Effector memory CD4-positive, alpha-beta T cell (primary cell): ENCODE results near the gene FBLN2.

Source experiments
- DNase-seq, 3 donors: peaks; one replicate each; pipeline ENCODE4 v3.0.0-alpha.2; 2020
- H3K27ac ChIP-seq: 2 replicates; pipeline ENCODE4 v1.7.0; 2013; ENCODE audit warnings: mild to moderate bottlenecking, low read length, moderate library complexity; ENCODE audit not compliant: insufficient read depth, poor library complexity, severe bottlenecking
- H3K27me3 ChIP-seq: replicated peaks from 2 replicates; pipeline ENCODE4 v1.7.0; 2013; ENCODE audit warnings: mild to moderate bottlenecking, low read length; ENCODE audit not compliant: insufficient read depth, control insufficient read depth, poor library complexity, severe bottlenecking
- H3K36me3 ChIP-seq: 2 replicates; pipeline ENCODE4 v1.7.0; 2013; ENCODE audit warnings: mild to moderate bottlenecking, low read length, moderate library complexity; ENCODE audit not compliant: control insufficient read depth, insufficient read depth
- H3K4me1 ChIP-seq: 2 replicates; pipeline ENCODE4 v1.7.0; 2013; ENCODE audit warnings: low read length, mild to moderate bottlenecking; ENCODE audit not compliant: control insufficient read depth, insufficient read depth, poor library complexity, severe bottlenecking
- H3K4me3 ChIP-seq: 2 replicates; pipeline ENCODE4 v1.7.0; 2013; ENCODE audit warnings: low read length, low read depth, mild to moderate bottlenecking; ENCODE audit not compliant: insufficient read depth, poor library complexity, severe bottlenecking
- H3K9me3 ChIP-seq: 2 replicates; pipeline ENCODE4 v1.7.0; 2013; ENCODE audit warnings: mild to moderate bottlenecking, low read length, moderate library complexity; ENCODE audit not compliant: control insufficient read depth

FBLN2 gene

GRCh38 chr3:13505147-13506130 lies 43.5 kb upstream of the FBLN2 start:
- Histone ChIP-seq H3K4me3 (no peak overlapping the region), H3K36me3 (no peaks in the 10 kb centered on the region), H3K9me3 (no peaks in the 10 kb centered on the region), H3K27ac (no peak overlapping the region), H3K4me1 (no peaks in the 10 kb centered on the region), H3K27me3 (no peaks in the 10 kb centered on the region)
- DNase-seq = no peak

- Histone ChIP-seq H3K36me3 (no peaks in the 10 kb centered on the region), H3K4me1 (no peaks in the 10 kb centered on the region), H3K27ac (no peak overlapping the region), H3K4me3 (no peak overlapping the region), H3K27me3 (no peaks in the 10 kb centered on the region), H3K9me3 (no peaks in the 10 kb centered on the region)
- no peak for DNase-seq
Observed at GRCh38 chr3:13506239-13506638, 42.7 kb upstream of the FBLN2 start.

GRCh38 chr3:13506680-13507079 lies 42.2 kb upstream of the FBLN2 start:
- Histone ChIP-seq H3K4me1 (no peaks in the 10 kb centered on the region), H3K36me3 (no peaks in the 10 kb centered on the region), H3K27me3 (no peaks in the 10 kb centered on the region), H3K27ac (no peak overlapping the region), H3K4me3 (no peak overlapping the region), H3K9me3 (no peaks in the 10 kb centered on the region)
- no peak for DNase-seq

- no peaks in the 10 kb centered on the region for H3K27me3 ChIP-seq
- no peak for DNase-seq
- no peaks in the 10 kb centered on the region for H3K36me3 ChIP-seq
- no peaks in the 10 kb centered on the region for H3K9me3 ChIP-seq
- H3K4me3 ChIP-seq = no peak overlapping the region
- H3K4me1 ChIP-seq = no peaks in the 10 kb centered on the region
- no peak overlapping the region for H3K27ac ChIP-seq
Observed at GRCh38 chr3:13507247-13507569, 41.7 kb upstream of the FBLN2 start.

GRCh38 chr3:13507570-13508339 lies 41.2 kb upstream of the FBLN2 start:
- DNase-seq = no peak
- no peak overlapping the region for H3K4me3 ChIP-seq
- H3K36me3 ChIP-seq = no peaks in the 10 kb centered on the region
- H3K27me3 ChIP-seq = no peaks in the 10 kb centered on the region
- no peaks in the 10 kb centered on the region for H3K9me3 ChIP-seq
- no peaks in the 10 kb centered on the region for H3K4me1 ChIP-seq
- H3K27ac ChIP-seq = no peak overlapping the region

- no peaks in the 10 kb centered on the region for H3K27me3 ChIP-seq
- H3K27ac ChIP-seq = no peak overlapping the region
- H3K36me3 ChIP-seq = no peaks in the 10 kb centered on the region
- DNase-seq = no peak
- H3K4me1 ChIP-seq = no peaks in the 10 kb centered on the region
- H3K9me3 ChIP-seq = no peaks in the 10 kb centered on the region
- no peak overlapping the region for H3K4me3 ChIP-seq
Observed at GRCh38 chr3:13508496-13508895, 40.4 kb upstream of the FBLN2 start.

GRCh38 chr3:13509059-13509815 lies 39.7 kb upstream of the FBLN2 start:
- DNase-seq = no peak
- Histone ChIP-seq H3K27ac (no peak overlapping the region), H3K9me3 (no peaks in the 10 kb centered on the region), H3K36me3 (no peaks in the 10 kb centered on the region), H3K4me3 (no peak overlapping the region), H3K4me1 (no peaks in the 10 kb centered on the region), H3K27me3 (no peaks in the 10 kb centered on the region)

- no peak overlapping the region for H3K4me3 ChIP-seq
- H3K4me1 ChIP-seq = no peaks in the 10 kb centered on the region
- H3K9me3 ChIP-seq = no peaks in the 10 kb centered on the region
- no peak for DNase-seq
- no peaks in the 10 kb centered on the region for H3K27me3 ChIP-seq
- no peaks in the 10 kb centered on the region for H3K36me3 ChIP-seq
- no peak overlapping the region for H3K27ac ChIP-seq
Observed at GRCh38 chr3:13509816-13510192, 39.1 kb upstream of the FBLN2 start.

GRCh38 chr3:13512451-13512850 lies 36.5 kb upstream of the FBLN2 start:
- no peaks in the 10 kb centered on the region for H3K27me3 ChIP-seq
- no peaks in the 10 kb centered on the region for H3K9me3 ChIP-seq
- no peaks in the 10 kb centered on the region for H3K4me1 ChIP-seq

More at GRCh38 chr3:13512451-13512850, 36.5 kb upstream of the FBLN2 start:
- H3K27ac ChIP-seq = no peak overlapping the region
- DNase-seq = no peak
- no peak overlapping the region for H3K4me3 ChIP-seq
- H3K36me3 ChIP-seq = no peaks in the 10 kb centered on the region
